MM.1S (cell line): Measurements from ENCODE around the gene ATP11B.

ENCODE experiments used
- EZH2 ChIP-seq: fragments of 300-600 bp; sonication (generic); optimal IDR thresholded peaks from 2 replicates; pipeline ENCODE3; 2017; ENCODE audit warnings: low read depth, mild to moderate bottlenecking, antibody characterized with exemption, low read length, mixed read lengths
- EZH2phosphoT487 ChIP-seq: fragments of 300-600 bp; sonication (generic); IDR thresholded peaks from 2 replicates; pipeline ENCODE4 v1.6.1; 2018; ENCODE audit warnings: antibody characterized with exemption, low read length
- TF ChIP-seq, protein P1 (sequence below): fragments of 300-600 bp; sonication (generic); IDR thresholded peaks from 2 replicates; pipeline ENCODE4 v1.5.1; 2016; ENCODE audit warnings: antibody characterized with exemption, low read length, mixed read lengths

DNA sequence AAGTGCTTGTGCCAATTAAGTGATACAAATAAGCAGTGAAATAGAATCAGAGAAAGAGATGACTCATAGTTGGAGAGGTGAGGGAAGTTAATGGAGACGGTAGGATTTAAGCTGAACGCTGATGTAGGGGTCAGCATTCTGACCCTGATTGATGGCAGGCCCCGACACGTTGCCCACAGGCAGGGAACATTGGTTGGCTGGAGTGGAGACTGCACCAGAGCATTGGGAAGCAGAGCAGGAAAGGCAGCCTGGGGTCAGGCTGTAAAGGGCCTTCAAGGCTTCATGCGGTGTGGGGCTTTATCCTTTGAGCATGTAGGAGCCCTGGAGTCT is 118.4 kb downstream of the ATP11B start:
- TF ChIP-seq EZH2 (no peak), EZH2phosphoT487 (no peak)
- TF ChIP-seq, protein P1, sequence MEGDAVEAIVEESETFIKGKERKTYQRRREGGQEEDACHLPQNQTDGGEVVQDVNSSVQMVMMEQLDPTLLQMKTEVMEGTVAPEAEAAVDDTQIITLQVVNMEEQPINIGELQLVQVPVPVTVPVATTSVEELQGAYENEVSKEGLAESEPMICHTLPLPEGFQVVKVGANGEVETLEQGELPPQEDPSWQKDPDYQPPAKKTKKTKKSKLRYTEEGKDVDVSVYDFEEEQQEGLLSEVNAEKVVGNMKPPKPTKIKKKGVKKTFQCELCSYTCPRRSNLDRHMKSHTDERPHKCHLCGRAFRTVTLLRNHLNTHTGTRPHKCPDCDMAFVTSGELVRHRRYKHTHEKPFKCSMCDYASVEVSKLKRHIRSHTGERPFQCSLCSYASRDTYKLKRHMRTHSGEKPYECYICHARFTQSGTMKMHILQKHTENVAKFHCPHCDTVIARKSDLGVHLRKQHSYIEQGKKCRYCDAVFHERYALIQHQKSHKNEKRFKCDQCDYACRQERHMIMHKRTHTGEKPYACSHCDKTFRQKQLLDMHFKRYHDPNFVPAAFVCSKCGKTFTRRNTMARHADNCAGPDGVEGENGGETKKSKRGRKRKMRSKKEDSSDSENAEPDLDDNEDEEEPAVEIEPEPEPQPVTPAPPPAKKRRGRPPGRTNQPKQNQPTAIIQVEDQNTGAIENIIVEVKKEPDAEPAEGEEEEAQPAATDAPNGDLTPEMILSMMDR, result no peak
